Spinal cord (tissue), 4 donors: Measurements from ENCODE around the gene AVPR1B. TPM values are rescaled to one million over a fixed set of nuclear protein-coding genes. Genes with fewer than 3 reads are reported as not detected.

ENCODE experiments used
- polyA plus RNA-seq, 2 donors: library from polyadenylated mRNA; unstranded; fragments of 120-200 nt; gene quantifications; one replicate each; pipeline ENCODE4 v1.2.1, GENCODE V29; 2013; ENCODE audit not compliant: insufficient read length in 2 of 2
- small RNA-seq: library from RNA; depleted of rRNA; stranded (forward); fragments of <200 nt; gene quantifications from one replicate; pipeline ENCODE3, GENCODE V24; 2014; ENCODE audit warnings: low replicate concordance
- total RNA-seq, 2 donors: library from RNA; depleted of rRNA in 1 of 2; stranded (reverse); fragments of 120-200 nt in 1 of 2; fragments of >200 nt in 1 of 2; gene quantifications; one replicate each; pipeline versions ENCODE4 v1.2.3 to v1.2.4, GENCODE V29; 2013 to 2014

Gene AVPR1B
- total and polyA plus RNA-seq, 4 donors = 0.12 to 0.50 (median 0.17) TPM; not detected in 1

Small RNA genes within 50 kb of the gene (small RNA-seq; reads per million reads assigned to genes)
- not detected for gene RF00271

Other genes starting within 250 kb of the AVPR1B start
- gene SLC26A9, start 173.9 kb downstream of the AVPR1B start, total RNA-seq = under 1 TPM; 0.06 to 0.30 TPM
- gene SLC26A9, start 173.9 kb downstream of the AVPR1B start, polyA plus RNA-seq = under 1 TPM; 0.21 to 0.29 TPM
- gene RAB7B, start 114.0 kb downstream of the AVPR1B start, total RNA-seq = 1 to 10 TPM; 5.4 to 6.1 TPM
- 1 to 10 TPM; 7.1 to 7.5 TPM for gene RAB7B, start 114.0 kb downstream of the AVPR1B start, polyA plus RNA-seq
- gene CTSE, start 93.5 kb downstream of the AVPR1B start, total RNA-seq = under 1 TPM; 0.20 to 0.28 TPM
- under 1 TPM in 1 of 2 donors, not detected in 1; 0.18 TPM for gene CTSE, start 93.5 kb downstream of the AVPR1B start, polyA plus RNA-seq
- under 1 TPM; 0.55 to 0.59 TPM for gene RHEX, start 64.2 kb downstream of the AVPR1B start, total RNA-seq
- gene RHEX, start 64.2 kb downstream of the AVPR1B start, polyA plus RNA-seq = under 1 TPM in 1 of 2 donors, not detected in 1; 0.12 TPM
- gene FAM72A, start 85.5 kb upstream of the AVPR1B start, total RNA-seq = 1 to 10 TPM; 4.2 to 4.5 TPM
- gene FAM72A, start 85.5 kb upstream of the AVPR1B start, polyA plus RNA-seq = 10 to 100 TPM in 1 of 2 donors, 1 to 10 TPM in 1; 9.7 to 10.0 TPM
- 10 to 100 TPM; 69.2 to 96.9 TPM for gene SRGAP2, start 86.2 kb upstream of the AVPR1B start, total RNA-seq
- 10 to 100 TPM; 84.8 to 85.9 TPM for gene SRGAP2, start 86.2 kb upstream of the AVPR1B start, polyA plus RNA-seq